GM19468 (cell line): ENCODE results near the gene TRPV4.

Experiments
- ATAC-seq: cut with Tn5 transposase; IDR thresholded peaks from one replicate; pipeline ENCODE4 v1.9.1; 2021; ENCODE audit warnings: mild to moderate bottlenecking, moderate library complexity, moderate number of reproducible peaks; ENCODE audit not compliant: unreplicated experiment; ENCODE audit errors: extremely low read depth

TRPV4 gene

GRCh38 chr12:109766251-109766778 is 66.9 kb downstream of the TRPV4 start:
- no peak for ATAC-seq

- ATAC-seq: no peak
Measured at GRCh38 chr12:109765446-109765810, 67.8 kb downstream of the TRPV4 start.

DNA sequence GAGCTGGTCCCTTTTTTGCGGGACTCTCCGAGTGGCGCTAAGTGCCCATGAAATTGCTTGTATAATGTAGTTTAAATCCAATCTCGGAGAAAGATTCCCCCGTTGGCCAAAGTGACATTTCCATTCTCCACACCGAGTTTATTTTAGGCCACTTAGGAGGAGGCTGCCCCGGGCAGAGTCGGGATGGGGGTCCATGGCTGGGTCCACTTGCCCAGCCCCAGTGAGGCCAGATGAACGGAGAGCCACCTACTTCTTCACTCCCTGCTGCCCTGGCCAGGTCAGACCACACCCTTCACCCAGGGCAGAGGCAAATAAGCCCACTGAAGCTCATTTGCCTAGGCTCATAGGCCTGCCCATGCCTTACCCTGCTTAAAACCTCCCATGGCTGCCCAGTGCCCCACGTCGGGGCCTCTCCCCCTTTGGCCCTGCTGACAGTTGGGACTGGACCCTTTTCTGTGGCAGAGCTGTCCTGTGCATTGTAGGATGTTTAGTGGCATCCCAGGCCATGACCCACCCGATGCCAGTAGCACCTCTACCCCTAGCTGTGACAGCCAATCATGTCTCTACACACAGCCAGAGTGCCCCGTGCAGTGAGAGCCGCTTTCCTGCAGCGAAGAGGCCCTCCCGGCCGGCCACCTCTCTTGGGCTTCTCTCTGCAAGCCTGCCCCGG is 68.3 kb downstream of the TRPV4 start:
- no peak for ATAC-seq

GRCh38 chr12:109764123-109764522 is 69.1 kb downstream of the TRPV4 start:
- no peak for ATAC-seq

- no peak for ATAC-seq
Measured at GRCh38 chr12:109763201-109763841, 69.9 kb downstream of the TRPV4 start.

- ATAC-seq: no peak
Measured at GRCh38 chr12:109762673-109763191, 70.5 kb downstream of the TRPV4 start.

DNA sequence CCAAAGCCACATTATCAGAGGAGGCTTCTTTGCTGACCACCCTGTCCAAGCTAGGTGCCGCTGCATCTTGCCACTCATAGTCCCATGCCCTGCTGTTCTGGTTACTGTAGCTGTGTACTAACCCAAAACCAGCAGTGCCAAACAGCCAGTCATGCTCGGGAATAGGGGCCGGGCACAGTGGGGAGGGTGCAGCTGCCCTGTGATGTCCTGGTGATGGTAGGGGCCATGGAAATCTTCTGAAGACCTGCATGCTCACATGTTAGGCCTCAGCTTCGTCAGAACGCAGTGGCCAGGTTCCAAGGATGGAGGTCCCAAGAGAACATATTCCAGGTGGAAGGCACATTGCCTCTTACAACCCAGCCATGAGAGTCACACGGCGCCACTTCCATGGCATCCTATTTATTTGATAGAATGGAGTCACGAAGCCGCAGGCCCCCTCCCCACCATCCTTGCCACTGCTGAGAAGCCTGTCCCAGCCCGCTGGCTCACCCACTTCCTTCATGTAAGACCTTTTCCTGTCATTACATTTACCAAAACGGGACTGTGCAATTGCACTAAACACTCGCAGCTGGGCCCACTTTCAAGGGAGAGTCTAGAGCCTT is 71.0 kb downstream of the TRPV4 start:
- no peak for ATAC-seq

GRCh38 chr12:109760930-109761921 is 72.0 kb downstream of the TRPV4 start:
- ATAC-seq: no peak

DNA sequence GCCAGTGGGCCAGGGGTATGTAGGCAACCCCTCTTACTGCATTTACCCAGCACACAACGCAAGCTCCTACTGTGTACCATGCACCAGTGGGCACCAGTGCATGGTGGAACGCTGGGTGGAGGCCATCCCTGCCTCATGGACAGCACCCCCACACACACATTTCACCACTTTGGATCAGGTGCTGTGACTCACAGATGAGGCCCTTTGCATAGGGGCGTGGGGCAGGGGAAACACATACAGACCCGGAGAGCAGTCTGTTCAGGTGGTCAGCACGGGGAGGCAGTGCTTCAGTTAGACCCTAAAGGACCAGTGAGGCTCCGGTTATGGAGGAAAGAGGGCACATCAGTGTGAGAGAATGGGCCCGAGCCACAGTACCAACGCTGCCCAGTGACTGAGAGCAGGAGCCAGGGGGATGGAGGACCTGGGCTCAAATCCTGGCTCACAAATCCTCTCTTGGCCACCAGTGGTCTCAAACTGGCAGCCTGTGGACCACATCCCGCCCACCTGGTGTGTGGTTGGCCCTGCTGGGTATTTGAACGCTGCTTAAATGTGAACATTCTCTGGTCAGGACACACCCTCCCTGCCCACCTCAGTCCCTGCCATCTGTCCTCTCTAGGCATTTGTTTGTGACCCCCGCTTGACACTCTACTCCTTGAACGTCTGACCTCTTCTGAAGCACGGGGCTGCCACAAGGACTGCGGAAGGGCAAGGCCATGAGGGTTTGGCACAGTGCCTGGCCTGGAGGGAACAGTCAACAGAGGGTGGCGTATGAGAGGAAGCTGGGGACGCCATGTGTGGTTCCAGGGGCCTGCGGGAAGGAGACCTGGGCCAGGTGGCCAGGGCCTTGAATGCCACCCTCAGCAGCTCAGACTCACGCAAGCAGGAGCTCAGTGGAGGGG is 72.9 kb downstream of the TRPV4 start:
- no peak for ATAC-seq

GRCh38 chr12:109759595-109759994 is 73.6 kb downstream of the TRPV4 start:
- no peak for ATAC-seq

GRCh38 chr12:109758426-109759420 is 74.5 kb downstream of the TRPV4 start:
- no peak for ATAC-seq

DNA sequence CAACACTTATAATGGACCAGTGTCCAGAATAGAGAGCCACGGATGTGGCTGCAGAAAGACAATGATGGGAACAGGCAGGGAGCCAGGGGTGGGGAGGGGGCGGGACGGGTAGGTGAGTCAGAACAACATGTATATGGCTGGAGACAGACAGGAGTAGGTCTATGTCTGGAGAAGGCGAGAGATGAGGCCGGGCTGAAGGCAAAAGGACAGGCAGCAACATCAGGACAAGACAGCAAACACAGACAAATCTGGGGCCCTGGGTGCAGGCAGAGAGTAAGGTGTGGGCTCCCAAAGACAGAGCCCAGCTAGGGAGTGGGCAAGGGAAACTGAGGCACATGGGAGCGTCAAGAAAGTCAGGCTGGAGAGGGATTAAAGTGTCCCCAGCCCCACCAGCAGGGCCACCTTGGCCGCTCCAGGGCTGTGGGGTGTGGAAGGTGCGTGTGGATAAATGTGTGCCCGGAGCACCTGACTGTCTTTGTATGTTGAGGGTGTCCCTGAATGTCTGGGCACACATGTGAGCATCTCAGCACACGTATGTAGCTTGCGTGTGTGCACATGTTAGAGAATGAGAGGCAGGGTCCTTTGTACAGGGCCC is 75.4 kb downstream of the TRPV4 start:
- no peak for ATAC-seq

DNA sequence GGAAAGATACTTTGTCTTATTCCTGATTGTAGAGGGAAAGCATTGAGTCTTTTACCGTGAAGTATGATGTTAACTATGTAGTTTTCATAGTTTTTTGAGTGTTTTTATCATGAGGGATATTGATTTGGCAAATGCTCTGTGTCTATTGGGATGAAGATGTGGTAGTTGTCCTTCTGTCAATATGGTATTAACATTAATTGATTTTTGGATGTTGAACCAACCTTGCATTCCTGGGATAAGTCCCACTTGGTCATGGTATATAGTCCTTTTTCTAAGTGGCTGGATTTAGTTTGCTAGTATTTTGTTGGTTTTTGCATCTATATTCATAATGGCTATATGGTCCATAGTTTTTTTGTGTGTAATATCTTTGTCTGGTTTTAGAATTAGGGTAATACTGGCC is 76.7 kb downstream of the TRPV4 start:
- ATAC-seq: no peak

- ATAC-seq: no peak
Measured at GRCh38 chr12:109753959-109754358, 79.2 kb downstream of the TRPV4 start.

- no peak for ATAC-seq
Measured at GRCh38 chr12:109753054-109753401, 80.2 kb downstream of the TRPV4 start.

GRCh38 chr12:109752117-109753053 is 80.8 kb downstream of the TRPV4 start:
- ATAC-seq: no peak
